Peyer's patch (tissue), 4 donors: ENCODE results near the gene PRKCA. TPM values are rescaled to one million over a fixed set of nuclear protein-coding genes. Genes with fewer than 3 reads are reported as not detected.

Experiments used
- DNase-seq, 3 donors: peaks; one replicate each; pipeline ENCODE4 v3.0.0-alpha.2; 2017 to 2019
- H3K27ac ChIP-seq, 4 donors: fragments of 200-600 bp; sonication (generic); one replicate each; pipeline ENCODE4 v1.5.1; 2016 to 2019
- H3K27me3 ChIP-seq, 2 donors: fragments of 200-600 bp; sonication (generic); one replicate each; pipeline ENCODE4 v1.5.1; 2019
- H3K36me3 ChIP-seq, 3 donors: fragments of 200-600 bp; sonication (generic); one replicate each; pipeline ENCODE4 v1.5.1; 2016 to 2019
- H3K4me1 ChIP-seq, 4 donors: fragments of 200-600 bp; sonication (generic); one replicate each; pipeline ENCODE4 v1.5.1; 2016 to 2019
- H3K4me3 ChIP-seq, 4 donors: fragments of 200-600 bp; sonication (generic); 1 replicate in 3 of 4; 2 replicates in 1 of 4; pipeline ENCODE4 v1.5.1; 2016 to 2019; ENCODE audit warnings: mild to moderate bottlenecking in 1 of 4
- H3K9me3 ChIP-seq, 4 donors: fragments of 200-600 bp; sonication (generic); one replicate each; pipeline ENCODE4 v1.5.1; 2016 to 2019; ENCODE audit warnings: mild to moderate bottlenecking in 1 of 4
- POLR2A ChIP-seq, 2 donors: fragments of 450-650 bp; IDR thresholded peaks; one replicate each; pipeline ENCODE4 v1.5.1; 2017; ENCODE audit warnings: antibody characterized with exemption in 2 of 2, mild to moderate bottlenecking in 2 of 2, moderate library complexity in 2 of 2
- total RNA-seq, 4 donors: library from RNA; depleted of rRNA; stranded (reverse); fragments of >200 nt; gene quantifications; one replicate each; pipeline ENCODE4 v1.1.0, GENCODE V29; 2016
- TF ChIP-seq, protein P1 (sequence below), 6 experiments: fragments of 450-650 bp in 4 of 6; fragments of 200-600 bp in 2 of 6; sonication (generic) in 1 of 6; IDR thresholded peaks; one replicate each; pipeline ENCODE4 v1.5.1; 2017 to 2019; ENCODE audit warnings: antibody characterized with exemption in 6 of 6, mild to moderate bottlenecking in 3 of 6, moderate library complexity in 1 of 6

Gene PRKCA
- total RNA-seq, 4 donors from 2014 or later, result 32.2 to 47.0 (median 43.5) TPM

DNA sequence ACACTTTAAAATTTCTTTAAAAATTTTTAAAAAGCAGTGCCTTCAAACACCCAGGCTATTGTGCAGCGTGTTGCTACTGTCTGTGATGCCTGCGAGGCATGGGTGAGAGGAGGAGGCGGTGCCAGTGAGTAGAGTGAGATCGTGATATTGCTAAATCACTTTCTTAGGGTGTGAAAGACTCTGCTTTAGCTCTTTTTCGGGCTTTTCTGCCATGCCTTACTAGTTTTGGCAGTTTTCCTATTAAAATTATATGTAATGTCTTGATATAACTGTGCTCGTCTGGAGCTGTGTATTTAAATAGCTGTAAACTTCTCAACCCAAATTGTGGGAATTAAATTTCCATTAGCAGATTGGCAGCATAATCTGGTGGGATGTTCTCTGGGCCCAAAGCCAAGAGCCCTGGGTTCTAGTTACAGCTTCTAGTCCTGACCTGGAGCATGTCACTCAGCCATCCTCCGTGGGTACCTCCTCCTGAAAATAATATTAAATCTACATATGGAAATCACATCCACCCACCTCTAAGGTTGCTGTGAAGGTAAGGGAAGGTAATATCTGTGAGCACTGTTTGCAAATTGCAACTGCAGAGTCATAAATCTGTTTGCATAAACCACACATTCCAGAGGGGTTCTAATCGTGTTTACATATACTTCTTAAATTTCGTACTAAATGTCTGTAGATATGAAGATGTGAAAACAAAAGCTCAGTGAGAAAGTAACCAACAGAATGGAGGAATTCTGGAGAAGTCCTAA lies 268.2 kb downstream of the PRKCA start:
- DNase-seq, result no peak
- Histone ChIP-seq H3K36me3 (no peaks in the 10 kb centered on the region), H3K4me3 (no peak overlapping the region), H3K27ac (no peak overlapping the region), H3K4me1 (no peaks in the 10 kb centered on the region), H3K9me3 (no peaks in the 10 kb centered on the region), H3K27me3 (no peaks in the 10 kb centered on the region)
- no peak for TF ChIP-seq POLR2A (IDR thresholded peaks at IDR 0.05)
- TF ChIP-seq, protein P1, sequence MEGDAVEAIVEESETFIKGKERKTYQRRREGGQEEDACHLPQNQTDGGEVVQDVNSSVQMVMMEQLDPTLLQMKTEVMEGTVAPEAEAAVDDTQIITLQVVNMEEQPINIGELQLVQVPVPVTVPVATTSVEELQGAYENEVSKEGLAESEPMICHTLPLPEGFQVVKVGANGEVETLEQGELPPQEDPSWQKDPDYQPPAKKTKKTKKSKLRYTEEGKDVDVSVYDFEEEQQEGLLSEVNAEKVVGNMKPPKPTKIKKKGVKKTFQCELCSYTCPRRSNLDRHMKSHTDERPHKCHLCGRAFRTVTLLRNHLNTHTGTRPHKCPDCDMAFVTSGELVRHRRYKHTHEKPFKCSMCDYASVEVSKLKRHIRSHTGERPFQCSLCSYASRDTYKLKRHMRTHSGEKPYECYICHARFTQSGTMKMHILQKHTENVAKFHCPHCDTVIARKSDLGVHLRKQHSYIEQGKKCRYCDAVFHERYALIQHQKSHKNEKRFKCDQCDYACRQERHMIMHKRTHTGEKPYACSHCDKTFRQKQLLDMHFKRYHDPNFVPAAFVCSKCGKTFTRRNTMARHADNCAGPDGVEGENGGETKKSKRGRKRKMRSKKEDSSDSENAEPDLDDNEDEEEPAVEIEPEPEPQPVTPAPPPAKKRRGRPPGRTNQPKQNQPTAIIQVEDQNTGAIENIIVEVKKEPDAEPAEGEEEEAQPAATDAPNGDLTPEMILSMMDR (IDR thresholded peaks at IDR 0.05), result no peak

DNA sequence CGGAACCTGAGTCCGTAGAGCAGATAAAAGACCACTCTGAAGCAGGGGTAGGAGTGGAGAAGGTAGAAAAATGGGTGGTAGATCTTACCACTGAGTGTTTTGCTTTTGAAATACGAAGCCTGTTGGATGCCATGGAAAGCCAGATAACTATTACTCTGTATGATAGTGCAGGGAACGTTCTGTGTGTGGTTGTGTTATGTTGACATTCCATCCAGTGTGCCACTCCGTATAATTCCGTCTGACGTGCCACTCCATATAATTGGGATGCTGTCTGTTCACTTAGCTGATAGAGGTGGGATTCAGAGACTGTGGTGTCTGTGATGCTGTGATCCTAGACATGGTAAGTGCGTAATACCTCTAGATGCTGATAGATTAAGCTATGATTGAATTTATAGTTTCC lies 269.3 kb downstream of the PRKCA start:
- Histone ChIP-seq H3K36me3 (no peaks in the 10 kb centered on the region), H3K9me3 (no peaks in the 10 kb centered on the region), H3K27me3 (no peaks in the 10 kb centered on the region), H3K27ac (no peak overlapping the region), H3K4me1 (no peaks in the 10 kb centered on the region), H3K4me3 (no peak overlapping the region)
- TF ChIP-seq, protein P1 (IDR thresholded peaks at IDR 0.05), result no peak
- no peak for TF ChIP-seq POLR2A (IDR thresholded peaks at IDR 0.05)
- DNase-seq, result no peak

DNA sequence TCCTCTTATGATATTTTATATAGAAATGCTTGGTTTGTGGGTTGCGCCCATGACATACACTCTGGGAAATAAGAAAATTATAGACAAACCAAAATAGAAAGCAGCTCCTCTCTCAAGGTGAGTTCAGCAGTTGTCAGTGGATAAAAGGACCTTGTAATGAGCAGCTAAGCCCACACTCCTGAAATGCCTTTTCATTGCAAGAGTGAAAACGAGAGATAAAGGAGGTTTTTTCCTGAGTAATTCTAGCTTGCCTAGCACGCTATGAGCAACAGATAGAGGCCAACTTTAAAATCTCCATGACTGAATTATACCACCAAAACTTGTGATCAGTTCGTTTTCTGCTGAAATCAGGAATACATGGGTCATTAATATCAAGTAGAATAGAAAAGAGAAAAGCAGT lies 270.7 kb downstream of the PRKCA start:
- Histone ChIP-seq H3K4me1 (no peaks in the 10 kb centered on the region), H3K27ac (no peak overlapping the region), H3K27me3 (no peaks in the 10 kb centered on the region), H3K36me3 (no peaks in the 10 kb centered on the region), H3K9me3 (no peaks in the 10 kb centered on the region), H3K4me3 (no peak overlapping the region)
- DNase-seq, result no peak
- TF ChIP-seq, protein P1 (IDR thresholded peaks at IDR 0.05), result no peak
- TF ChIP-seq POLR2A (IDR thresholded peaks at IDR 0.05), result no peak

DNA sequence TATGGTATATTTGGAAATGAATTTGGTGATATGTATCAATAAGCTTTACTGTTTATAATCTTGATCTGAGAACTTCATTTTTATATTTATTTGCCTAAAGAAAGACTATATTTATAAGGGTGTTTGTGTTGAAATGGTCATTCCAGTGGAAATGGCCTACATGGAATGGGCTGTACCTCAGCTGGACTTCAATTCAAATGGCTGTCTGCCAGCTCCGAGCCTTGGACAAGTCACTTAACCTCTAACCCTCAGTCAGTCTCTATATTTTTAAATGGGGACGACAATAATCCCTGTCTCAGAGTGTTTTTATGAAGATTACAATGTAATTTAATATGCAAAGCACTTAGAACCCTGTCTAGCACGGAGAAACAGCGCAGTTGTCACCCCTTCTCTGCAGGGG lies 271.7 kb downstream of the PRKCA start:
- TF ChIP-seq, protein P1 (IDR thresholded peaks at IDR 0.05), result no peak
- TF ChIP-seq POLR2A (IDR thresholded peaks at IDR 0.05), result no peak
- Histone ChIP-seq H3K9me3 (no peaks in the 10 kb centered on the region), H3K4me3 (no peak overlapping the region), H3K27ac (no peak overlapping the region), H3K4me1 (no peaks in the 10 kb centered on the region), H3K27me3 (no peaks in the 10 kb centered on the region), H3K36me3 (no peaks in the 10 kb centered on the region)
- DNase-seq, result no peak

DNA sequence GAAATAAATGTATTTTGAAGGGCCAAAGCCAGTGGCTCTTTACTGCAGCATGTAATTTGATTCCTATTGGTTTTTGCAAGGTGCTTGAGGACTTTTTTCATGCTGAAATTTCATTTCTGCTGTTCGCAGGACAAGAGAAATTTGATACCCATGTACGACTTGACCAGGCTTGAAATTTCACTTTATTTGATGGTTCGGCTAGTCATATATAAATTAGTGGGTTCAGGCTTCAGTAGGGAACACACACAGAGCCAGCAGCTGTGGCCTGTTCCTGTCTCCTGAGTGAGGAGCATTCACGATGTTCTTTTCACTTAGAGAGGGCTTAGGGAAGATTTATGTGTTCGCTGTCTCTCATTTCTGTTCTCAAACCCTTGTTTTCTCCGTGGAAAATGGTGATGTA lies 274.1 kb downstream of the PRKCA start:
- Histone ChIP-seq H3K4me1 (peaks cover 0 to 16% (median 0%) of the 10 kb centered on the region in 4 donors), H3K9me3 (no peaks in the 10 kb centered on the region), H3K27ac (no peak overlapping the region), H3K36me3 (no peaks in the 10 kb centered on the region), H3K27me3 (no peaks in the 10 kb centered on the region), H3K4me3 (no peak overlapping the region)
- TF ChIP-seq, protein P1 (IDR thresholded peaks at IDR 0.05), result no peak
- no peak for TF ChIP-seq POLR2A (IDR thresholded peaks at IDR 0.05)
- no peak for DNase-seq
